HG03139 (cell line): ENCODE data around the gene IL2RA.
"Not testable (repeated sequence)": the region's sequence is repeated elsewhere in the genome, so short reads cannot be mapped to it uniquely, and the experiment has no call there.

ENCODE experiments used
- ATAC-seq: cut with Tn5 transposase; IDR thresholded peaks from one replicate; pipeline ENCODE4 v1.9.1; 2021; ENCODE audit not compliant: unreplicated experiment

The IL2RA gene

GRCh38 chr10:5963071-5963470, 99.1 kb downstream of the IL2RA start:
- no peak for ATAC-seq

DNA sequence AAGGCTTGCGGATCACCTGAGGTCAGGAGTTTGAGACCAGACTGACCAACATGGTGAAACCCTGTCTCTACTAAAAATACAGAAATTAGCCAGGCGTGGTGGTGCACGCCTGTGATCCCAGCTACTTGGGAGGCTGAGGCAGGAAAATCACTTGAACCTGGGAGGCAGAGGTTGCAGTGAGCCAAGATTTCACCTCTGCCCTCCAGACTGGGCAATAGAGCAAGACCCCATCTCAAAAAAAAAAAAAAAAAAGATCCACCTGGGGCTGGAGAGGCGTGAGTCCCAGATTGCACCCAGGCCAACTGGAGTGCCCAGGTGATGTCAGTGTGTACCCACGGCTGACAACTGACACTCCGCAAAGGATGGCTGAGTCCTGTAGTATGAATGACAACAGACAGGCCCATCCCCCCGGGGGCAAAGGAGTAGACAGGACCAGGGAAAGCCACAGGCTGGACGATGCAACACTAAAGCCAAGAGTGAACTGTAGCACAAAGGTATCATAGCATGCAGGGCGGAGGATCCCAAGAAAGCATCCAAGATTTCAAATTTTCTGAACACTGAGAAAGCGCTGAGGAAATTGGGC, 99.7 kb downstream of the IL2RA start:
- ATAC-seq = not testable (repeated sequence)

GRCh38 chr10:5961405-5962100, 100.6 kb downstream of the IL2RA start:
- ATAC-seq = no peak

DNA sequence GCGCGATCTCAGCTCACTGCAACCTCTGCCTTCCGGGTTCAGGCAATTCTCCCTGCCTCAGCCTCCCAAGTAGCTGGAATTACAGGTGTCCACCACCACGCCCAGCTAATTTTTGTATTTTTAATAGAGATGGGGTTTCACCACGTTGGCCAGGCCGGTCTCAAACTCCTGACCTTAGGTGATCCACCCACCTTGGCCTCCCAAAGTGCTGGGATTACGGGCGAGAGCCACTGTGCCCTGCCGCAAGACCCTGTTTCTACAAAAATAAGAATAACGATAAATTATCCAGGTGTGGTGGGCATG, 101.2 kb downstream of the IL2RA start:
- ATAC-seq = not testable (repeated sequence)
